H9 (cell line): ENCODE results near the gene WEE2. TPM values are rescaled to one million over a fixed set of nuclear protein-coding genes. Genes with fewer than 3 reads are reported as not detected.

Experiments
- DNase-seq: peaks from one replicate; pipeline ENCODE4 v3.0.0-alpha.2; 2017
- H2AFZ ChIP-seq: one replicate; pipeline ENCODE4 v1.6.1; 2013; ENCODE audit warnings: mild to moderate bottlenecking, low read length, control low read depth, moderate library complexity
- H2AK5ac ChIP-seq: 2 replicates; pipeline ENCODE4 v1.6.1; 2013; ENCODE audit warnings: low read length, control low read depth, mixed read lengths; ENCODE audit not compliant: insufficient read length
- H2BK120ac ChIP-seq: one replicate; pipeline ENCODE4 v1.6.1; 2013; ENCODE audit warnings: low read depth, mild to moderate bottlenecking, low read length, control low read depth, inconsistent platforms; ENCODE audit not compliant: poor library complexity, severe bottlenecking
- H2BK12ac ChIP-seq: 2 replicates; pipeline ENCODE4 v1.6.1; 2013; ENCODE audit warnings: low read length, control low read depth, mixed read lengths, low read depth; ENCODE audit not compliant: insufficient read length
- H2BK15ac ChIP-seq: 2 replicates; pipeline ENCODE4 v1.6.1; 2013; ENCODE audit warnings: low read depth, low read length, control low read depth
- H2BK20ac ChIP-seq: one replicate; pipeline ENCODE4 v1.6.1; 2013; ENCODE audit warnings: low read depth, mild to moderate bottlenecking, low read length, control low read depth, inconsistent platforms; ENCODE audit not compliant: poor library complexity, severe bottlenecking
- H2BK5ac ChIP-seq: 2 replicates; pipeline ENCODE4 v1.6.1; 2013; ENCODE audit warnings: low read length, control low read depth, mixed read lengths; ENCODE audit not compliant: insufficient read length
- H3K14ac ChIP-seq: 2 replicates; pipeline ENCODE4 v1.6.1; 2013; ENCODE audit warnings: low read length, control low read depth; ENCODE audit not compliant: insufficient read depth
- H3K18ac ChIP-seq: 2 replicates; pipeline ENCODE4 v1.6.1; 2013; ENCODE audit warnings: low read depth, mild to moderate bottlenecking, mixed read lengths, low read length, control low read depth; ENCODE audit not compliant: insufficient read length
- H3K23ac ChIP-seq: 2 replicates; pipeline ENCODE4 v1.6.1; 2013; ENCODE audit warnings: low read length, control low read depth, mixed read lengths, low read depth; ENCODE audit not compliant: insufficient read length
- H3K23me2 ChIP-seq: 2 replicates; pipeline ENCODE4 v1.6.1; 2013; ENCODE audit warnings: low read depth, mild to moderate bottlenecking, mixed read lengths, low read length, control low read depth; ENCODE audit not compliant: insufficient read length, poor library complexity, severe bottlenecking
- H3K27ac ChIP-seq: 2 replicates; pipeline ENCODE4 v1.5.1; 2013; ENCODE audit warnings: low read length, control low read depth, mixed read lengths, low read depth; ENCODE audit not compliant: insufficient read length
- H3K27me3 ChIP-seq: 2 replicates; pipeline ENCODE4 v1.6.1; 2013; ENCODE audit warnings: low read length, control low read depth, inconsistent platforms; ENCODE audit not compliant: insufficient read depth
- H3K4ac ChIP-seq: 2 replicates; pipeline ENCODE4 v1.6.1; 2013; ENCODE audit warnings: low read depth, mild to moderate bottlenecking, control low read depth, inconsistent platforms, low read length, moderate library complexity
- H3K4me1 ChIP-seq: 2 replicates; pipeline ENCODE4 v1.6.1; 2013; ENCODE audit warnings: low read length, control low read depth, inconsistent platforms; ENCODE audit not compliant: insufficient read depth
- H3K4me2 ChIP-seq: 2 replicates; pipeline ENCODE4 v1.6.1; 2013; ENCODE audit warnings: low read length, control low read depth, mixed read lengths; ENCODE audit not compliant: insufficient read length, insufficient read depth
- H3K56ac ChIP-seq: 2 replicates; pipeline ENCODE4 v1.6.1; 2013; ENCODE audit warnings: low read depth, mild to moderate bottlenecking, mixed read lengths, low read length, control low read depth; ENCODE audit not compliant: insufficient read length
- H3K79me1 ChIP-seq: 2 replicates; pipeline ENCODE4 v1.6.1; 2013; ENCODE audit warnings: low read depth, mild to moderate bottlenecking, moderate library complexity, low read length, control low read depth, inconsistent platforms; ENCODE audit not compliant: insufficient read depth, poor library complexity, severe bottlenecking
- H3K79me2 ChIP-seq: 2 replicates; pipeline ENCODE4 v1.6.1; 2013; ENCODE audit warnings: low read length, control low read depth, inconsistent platforms; ENCODE audit not compliant: insufficient read depth
- H3K9ac ChIP-seq: 2 replicates; pipeline ENCODE4 v1.6.1; 2013; ENCODE audit warnings: low read length, control low read depth, mixed read lengths; ENCODE audit not compliant: insufficient read length; ENCODE audit errors: extremely low read depth
- H3K9me3 ChIP-seq: one replicate; pipeline ENCODE4 v1.6.1; 2013; ENCODE audit warnings: low read depth, low read length, inconsistent platforms; ENCODE audit not compliant: control insufficient read depth
- H3T11ph ChIP-seq: one replicate; pipeline ENCODE4 v1.6.1; 2013; ENCODE audit warnings: mild to moderate bottlenecking, low read length, control low read depth, inconsistent platforms
- H4K20me1 ChIP-seq: one replicate; pipeline ENCODE4 v1.6.1; 2013; ENCODE audit not compliant: control insufficient read depth, insufficient read length, insufficient read depth
- H4K5ac ChIP-seq: 2 replicates; pipeline ENCODE4 v1.6.1; 2013; ENCODE audit warnings: low read depth, mild to moderate bottlenecking, mixed read lengths, low read length, control low read depth; ENCODE audit not compliant: insufficient read length
- H4K8ac ChIP-seq: replicated peaks from 2 replicates; pipeline ENCODE4 v1.6.1; 2013; ENCODE audit warnings: low read length, control low read depth, mixed read lengths, low read depth; ENCODE audit not compliant: insufficient read length
- H4K91ac ChIP-seq: 2 replicates; pipeline ENCODE4 v1.6.1; 2013; ENCODE audit warnings: low read depth, mild to moderate bottlenecking, moderate library complexity, mixed read lengths, low read length, control low read depth; ENCODE audit not compliant: insufficient read length
- H3K27ac Mint-ChIP-seq, 3 experiments: 2 replicates in 2 of 3; 3 replicates in 1 of 3; pipeline ENCODE4 v1.8.0; 2020 to 2021; ENCODE audit warnings: mixed read lengths in 3 of 3, mild to moderate bottlenecking in 1 of 3, moderate library complexity in 1 of 3
- H3K27me3 Mint-ChIP-seq: 2 replicates; pipeline ENCODE4 v1.8.0; 2021; ENCODE audit warnings: low read depth, mild to moderate bottlenecking, moderate library complexity, mixed read lengths
- H3K36me3 Mint-ChIP-seq, 3 experiments: 2 replicates in 2 of 3; 3 replicates in 1 of 3; pipeline ENCODE4 v1.8.0; 2020 to 2021; ENCODE audit warnings: low read depth in 3 of 3, mixed read lengths in 3 of 3; ENCODE audit not compliant: insufficient read depth in 1 of 3
- H3K4me1 Mint-ChIP-seq, 2 experiments: 2 replicates each; pipeline ENCODE4 v1.8.0; 2020; ENCODE audit warnings: mixed read lengths in 2 of 2
- H3K4me3 Mint-ChIP-seq, 2 experiments: 2 replicates in 1 of 2; 3 replicates in 1 of 2; pipeline ENCODE4 v1.8.0; 2020 to 2021; ENCODE audit warnings: mild to moderate bottlenecking in 2 of 2, mixed read lengths in 2 of 2, moderate library complexity in 1 of 2
- H3K9me3 Mint-ChIP-seq, 2 experiments: 2 replicates in 1 of 2; 3 replicates in 1 of 2; pipeline ENCODE4 v1.8.0; 2020; ENCODE audit warnings: mild to moderate bottlenecking in 2 of 2, mixed read lengths in 2 of 2, moderate library complexity in 1 of 2
- WGBS: extraction: QIAGEN DNeasy Blood & Tissue Kit; methylation state at CpG from one replicate; pipeline ENCODE4 v1.1.7; 2013; ENCODE audit warnings: missing lambda C conversion rate, low lambda C conversion rate, mixed read lengths; ENCODE audit not compliant: insufficient read length; ENCODE audit errors: extremely low coverage; 5-methylcytosine and 5-hydroxymethylcytosine counted together
- total RNA-seq: library from RNA; stranded (reverse); gene quantifications from 2 replicates; pipeline ENCODE4 v1.2.1, GENCODE V29; 2021
- TF ChIP-seq, protein P1 (sequence below): fragments of 200-600 bp; sonication (generic); conservative IDR thresholded peaks from 3 replicates; pipeline ENCODE4 v1.8.0; 2021; ENCODE audit warnings: antibody characterized with exemption, mild to moderate bottlenecking

The WEE2 gene
- total RNA-seq, 1 experiment from 2014 or later, result not detected

DNA sequence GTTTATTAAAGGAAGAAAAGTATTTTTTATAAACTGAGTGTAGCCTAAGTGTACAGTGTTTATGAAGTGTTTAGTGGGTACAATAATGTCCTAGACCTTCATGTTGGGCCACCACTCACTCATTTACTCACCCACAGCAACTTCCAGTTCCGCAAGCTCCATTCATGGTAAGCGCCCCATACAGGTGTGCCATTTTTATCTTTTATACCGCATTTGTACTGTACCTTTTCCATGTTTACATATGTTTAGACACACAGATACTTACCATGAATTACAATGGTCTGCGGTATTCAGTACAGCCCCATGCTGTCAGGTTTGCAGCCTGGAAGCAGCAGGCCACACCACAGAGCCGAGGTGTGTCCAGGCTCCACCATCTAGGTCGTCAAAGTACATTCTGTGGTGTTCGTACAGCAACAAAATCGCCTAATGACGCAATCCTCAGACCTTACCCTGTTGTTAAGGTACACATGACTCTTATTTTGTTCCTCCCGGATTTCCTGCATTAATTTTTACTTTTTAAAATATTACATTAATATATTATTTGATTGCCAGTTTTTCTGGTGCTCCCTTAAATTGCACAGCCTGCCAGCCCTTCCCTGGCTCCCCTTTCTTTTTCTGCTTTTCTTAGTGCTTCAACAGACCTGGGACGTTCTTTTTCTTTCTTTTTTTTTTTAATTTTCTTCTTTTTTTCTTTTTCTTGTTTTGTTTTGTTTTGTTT is 29.1 kb downstream of the WEE2 start:
- no peak overlapping the region for H2BK120ac ChIP-seq
- Mint-ChIP-seq H3K9me3 (peaks cover 0 to 2% of the 10 kb centered on the region in 2 experiments; a peak in 1 of 5 replicates), H3K4me1 (peaks cover 13 to 23% of the 10 kb centered on the region in 2 experiments), H3K27ac (peak overlapping the region; percentile 93 to 99 (median 99); a peak in 5 of 7 replicates), H3K36me3 (peaks cover 22 to 32% (median 31%) of the 10 kb centered on the region in 3 experiments), H3K4me3 (peak overlapping the region; percentile 96 to 99), H3K27me3 (no peaks in the 10 kb centered on the region)
- H2BK15ac ChIP-seq, result no peak overlapping the region
- no peak overlapping the region for H4K8ac ChIP-seq
- H2AK5ac ChIP-seq, result no peak overlapping the region
- no peak overlapping the region for H2BK5ac ChIP-seq
- TF ChIP-seq, protein P1, sequence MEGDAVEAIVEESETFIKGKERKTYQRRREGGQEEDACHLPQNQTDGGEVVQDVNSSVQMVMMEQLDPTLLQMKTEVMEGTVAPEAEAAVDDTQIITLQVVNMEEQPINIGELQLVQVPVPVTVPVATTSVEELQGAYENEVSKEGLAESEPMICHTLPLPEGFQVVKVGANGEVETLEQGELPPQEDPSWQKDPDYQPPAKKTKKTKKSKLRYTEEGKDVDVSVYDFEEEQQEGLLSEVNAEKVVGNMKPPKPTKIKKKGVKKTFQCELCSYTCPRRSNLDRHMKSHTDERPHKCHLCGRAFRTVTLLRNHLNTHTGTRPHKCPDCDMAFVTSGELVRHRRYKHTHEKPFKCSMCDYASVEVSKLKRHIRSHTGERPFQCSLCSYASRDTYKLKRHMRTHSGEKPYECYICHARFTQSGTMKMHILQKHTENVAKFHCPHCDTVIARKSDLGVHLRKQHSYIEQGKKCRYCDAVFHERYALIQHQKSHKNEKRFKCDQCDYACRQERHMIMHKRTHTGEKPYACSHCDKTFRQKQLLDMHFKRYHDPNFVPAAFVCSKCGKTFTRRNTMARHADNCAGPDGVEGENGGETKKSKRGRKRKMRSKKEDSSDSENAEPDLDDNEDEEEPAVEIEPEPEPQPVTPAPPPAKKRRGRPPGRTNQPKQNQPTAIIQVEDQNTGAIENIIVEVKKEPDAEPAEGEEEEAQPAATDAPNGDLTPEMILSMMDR, result no peak
- peak overlapping the region; percentile 28 for H3K9ac ChIP-seq
- H3K18ac ChIP-seq, result no peak overlapping the region
- H3K14ac ChIP-seq, result no peak overlapping the region
- no peak overlapping the region for H4K91ac ChIP-seq
- no peak overlapping the region for H3K56ac ChIP-seq
- WGBS, result no CpG with 5 or more reads among the region's 11 CpGs
- H3K79me1 ChIP-seq, result peaks cover 8% of the 10 kb centered on the region
- H3K4me2 ChIP-seq, result peak overlapping the region; percentile 84
- no peaks in the 10 kb centered on the region for H3K9me3 ChIP-seq
- H3K27ac ChIP-seq, result no peak overlapping the region
- H3K79me2 ChIP-seq, result peaks cover 16% of the 10 kb centered on the region
- H3K27me3 ChIP-seq, result no peaks in the 10 kb centered on the region
- H2AFZ ChIP-seq, result no peak overlapping the region
- no peak overlapping the region for H3T11ph ChIP-seq
- H3K4ac ChIP-seq, result no peak overlapping the region
- H4K5ac ChIP-seq, result no peak overlapping the region
- H4K20me1 ChIP-seq, result no peaks in the 10 kb centered on the region
- no peak overlapping the region for H3K23ac ChIP-seq
- no peak overlapping the region for H2BK20ac ChIP-seq
- H2BK12ac ChIP-seq, result no peak overlapping the region
- peaks cover 3% of the 10 kb centered on the region; the same call in 1 of the 2 replicates for H3K4me1 ChIP-seq
- no peak for DNase-seq
- peaks cover 3% of the 10 kb centered on the region for H3K23me2 ChIP-seq
